Stimulated activated CD4-positive, alpha-beta T cell treated with anti-CD3 and anti-CD28 coated beads, Interleukin-1b, Interleukin-23, amount 100 ng/mL, for 4 hours (primary cell): ENCODE measurements around the gene NR1I3.

Experiments used
- DNase-seq, 2 donors: peaks; one replicate each; pipeline ENCODE4 v3.0.0-alpha.2; 2020; ENCODE audit warnings: low read depth in 2 of 2

Gene NR1I3

DNA sequence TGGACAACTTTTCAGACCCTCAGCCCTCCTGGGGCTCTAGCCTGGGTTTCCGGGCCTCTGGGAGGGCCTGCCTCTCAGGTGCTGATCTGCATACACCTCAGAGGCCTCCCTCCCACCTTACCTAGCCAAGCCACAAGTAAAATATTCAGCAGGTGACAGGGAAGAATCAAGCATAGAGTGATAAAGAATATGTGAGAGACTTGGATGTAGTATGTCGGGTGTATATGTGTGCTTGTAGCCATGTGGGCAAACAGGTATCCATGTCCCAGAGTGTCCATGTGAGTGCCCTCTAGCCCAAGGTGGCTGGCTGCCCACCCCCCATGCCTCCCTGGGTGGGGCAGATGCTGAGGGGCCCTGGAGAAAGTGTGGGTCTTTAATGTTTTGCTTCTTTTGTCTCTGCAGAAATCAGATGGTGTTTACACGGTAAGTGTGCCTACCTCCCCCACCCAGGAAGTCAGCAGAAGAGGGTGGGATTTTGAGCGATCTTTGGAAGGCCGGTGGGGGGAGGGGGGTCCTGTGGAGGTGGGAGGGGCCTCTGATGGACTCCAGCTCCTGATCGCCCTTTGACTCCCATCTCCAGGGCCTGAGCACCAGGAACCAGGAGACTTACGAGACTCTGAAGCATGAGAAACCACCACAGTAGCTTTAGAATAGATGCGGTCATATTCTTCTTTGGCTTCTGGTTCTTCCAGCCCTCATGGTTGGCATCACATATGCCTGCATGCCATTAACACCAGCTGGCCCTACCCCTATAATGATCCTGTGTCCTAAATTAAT, 19.5 kb downstream of the NR1I3 start:
- DNase-seq: no peak

DNA sequence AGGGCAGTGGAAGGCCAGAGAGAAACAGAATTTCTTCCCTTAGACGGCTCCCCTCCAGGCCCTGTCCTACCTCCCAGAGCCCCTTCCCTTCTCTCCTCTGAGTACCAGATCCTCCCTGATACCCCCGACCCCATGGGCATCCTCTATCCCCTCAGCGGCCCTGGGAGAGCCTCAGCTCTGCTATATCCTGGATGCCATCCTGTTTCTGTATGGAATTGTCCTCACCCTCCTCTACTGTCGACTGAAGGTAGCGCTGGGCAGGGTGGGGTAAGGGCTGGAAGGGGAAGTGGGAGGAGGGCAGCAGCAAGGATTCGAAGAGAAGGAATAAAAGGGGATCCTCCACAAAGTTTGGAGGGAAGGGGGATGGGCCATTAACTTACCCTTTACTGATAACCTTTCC, 20.2 kb downstream of the NR1I3 start:
- no peak for DNase-seq

DNA sequence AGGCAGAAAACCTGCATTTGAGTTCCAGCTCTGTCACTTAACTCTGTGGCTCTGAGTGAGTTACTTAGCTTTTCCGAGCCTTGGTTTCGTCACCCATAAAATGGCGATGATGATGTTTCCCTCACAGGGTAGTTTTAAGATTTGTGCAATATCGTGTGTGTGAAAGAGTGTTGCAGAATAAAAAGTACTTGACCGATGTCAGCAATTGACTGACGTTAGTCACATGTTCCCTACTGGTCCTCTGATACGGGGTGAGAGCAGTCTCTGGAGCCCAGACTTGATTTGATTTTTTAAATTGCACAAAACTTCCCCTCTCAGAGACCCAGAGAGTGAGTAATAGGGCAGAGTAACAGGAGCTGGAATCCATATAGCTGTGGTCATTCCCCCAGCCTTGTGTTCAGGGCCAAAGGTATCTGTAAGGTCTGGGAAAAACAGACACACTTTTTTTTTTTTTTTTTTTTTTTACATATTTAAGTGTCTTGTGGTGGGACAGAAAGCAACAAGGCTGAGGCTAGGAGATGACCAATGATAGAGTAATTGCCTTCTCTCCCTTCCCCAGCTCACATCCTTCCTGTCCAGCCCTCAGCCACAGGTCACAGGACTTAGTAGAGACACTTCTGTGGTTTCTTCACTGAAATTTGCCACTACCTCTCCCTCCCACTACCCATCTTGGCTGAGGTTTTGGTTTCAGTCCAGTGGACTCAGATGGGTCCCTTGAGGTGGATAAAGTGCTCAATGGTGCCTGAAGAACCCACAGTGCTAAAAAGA, 20.9 kb downstream of the NR1I3 start:
- DNase-seq: no peak

DNA sequence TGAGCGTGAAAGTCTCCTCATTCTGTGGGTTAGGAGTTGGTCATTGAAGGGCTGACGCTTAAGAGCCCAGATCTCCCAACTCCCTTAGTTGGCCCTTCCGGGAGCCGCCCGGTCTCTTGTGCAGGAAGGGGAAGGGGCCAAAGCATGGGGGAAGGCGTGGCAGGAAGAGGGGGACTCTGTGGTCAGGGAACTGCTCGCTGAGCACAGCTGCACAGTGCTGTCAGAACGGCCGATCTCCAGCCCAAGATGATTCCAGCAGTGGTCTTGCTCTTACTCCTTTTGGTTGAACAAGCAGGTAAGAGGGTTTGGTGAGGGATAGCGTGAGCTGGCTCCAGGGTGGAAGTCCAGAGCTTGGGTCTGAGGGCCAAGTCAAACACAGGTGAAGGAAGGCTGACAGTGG, 22.9 kb downstream of the NR1I3 start, which contains the start of gene FCER1G:
TSS of gene FCER1G (plus strand) at position 220 of the 400 bp plus-strand sequence. CDS start at position 247, 27 bp downstream.
- DNase-seq: no peak

DNA sequence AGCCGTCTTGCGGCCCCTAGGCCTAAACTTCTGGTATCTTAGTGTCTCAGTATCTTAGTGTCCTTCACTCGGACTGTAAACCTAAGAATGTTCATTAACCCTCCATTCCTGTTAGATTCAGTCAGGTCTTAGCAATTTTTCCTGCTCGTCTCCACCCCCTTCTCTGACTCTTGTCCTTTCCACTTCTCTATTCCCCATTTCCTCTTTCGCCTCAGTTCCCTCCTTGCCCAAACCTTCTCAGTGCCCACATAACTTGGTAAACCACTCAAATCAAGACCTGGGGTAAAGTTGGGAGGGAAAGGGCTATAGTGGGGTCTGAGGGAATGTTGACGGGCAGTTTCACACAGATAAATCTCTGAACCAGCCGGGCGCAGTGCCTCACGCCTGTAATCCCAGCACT, 23.6 kb downstream of the NR1I3 start:
- no peak for DNase-seq

DNA sequence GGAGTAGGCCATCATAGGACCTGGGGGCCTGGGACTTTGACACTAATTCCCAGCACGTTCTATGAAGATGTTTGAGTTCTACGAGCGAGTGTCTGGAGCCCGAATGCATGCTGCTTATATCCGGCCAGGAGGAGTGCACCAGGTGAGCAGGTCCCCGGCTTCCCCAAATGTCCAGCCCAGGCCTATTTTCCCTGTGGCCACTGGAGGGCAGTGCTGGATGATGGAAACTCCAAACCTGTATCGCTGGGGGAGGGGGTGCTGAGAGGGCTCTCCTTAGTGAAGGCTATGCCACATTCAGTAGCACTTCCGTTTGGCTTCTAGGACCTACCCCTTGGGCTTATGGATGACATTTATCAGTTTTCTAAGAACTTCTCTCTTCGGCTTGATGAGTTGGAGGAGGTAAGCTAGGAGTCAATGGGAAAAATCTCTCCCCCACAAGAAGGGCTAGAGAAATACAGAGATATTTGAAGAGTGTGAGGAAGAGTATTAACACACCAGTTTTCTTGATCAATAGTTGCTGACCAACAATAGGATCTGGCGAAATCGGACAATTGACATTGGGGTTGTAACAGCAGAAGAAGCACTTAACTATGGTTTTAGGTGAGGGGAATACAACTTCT, 28.1 kb downstream of the NR1I3 start:
- peak; percentile 54 to 55 for DNase-seq

DNA sequence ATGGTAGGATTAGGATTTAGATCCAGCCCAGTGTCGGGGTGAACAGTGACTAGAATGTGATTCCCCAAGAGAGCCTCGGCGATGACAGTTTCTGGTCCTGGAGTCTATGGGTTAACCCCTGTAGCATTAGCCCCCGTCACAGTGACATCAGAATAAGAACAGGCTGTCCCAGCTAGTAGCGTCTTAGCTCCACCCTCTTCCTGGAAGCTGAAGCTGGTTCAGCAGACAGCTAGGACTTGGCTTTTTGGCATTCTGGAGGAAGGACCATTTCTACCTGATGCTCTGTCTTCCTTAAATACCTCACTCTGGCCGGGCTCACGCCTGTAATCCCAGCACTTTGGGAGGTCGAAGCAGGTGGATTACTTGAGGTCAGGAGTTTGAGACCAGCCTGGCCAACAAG, 30.8 kb downstream of the NR1I3 start:
- DNase-seq: no peak

DNA sequence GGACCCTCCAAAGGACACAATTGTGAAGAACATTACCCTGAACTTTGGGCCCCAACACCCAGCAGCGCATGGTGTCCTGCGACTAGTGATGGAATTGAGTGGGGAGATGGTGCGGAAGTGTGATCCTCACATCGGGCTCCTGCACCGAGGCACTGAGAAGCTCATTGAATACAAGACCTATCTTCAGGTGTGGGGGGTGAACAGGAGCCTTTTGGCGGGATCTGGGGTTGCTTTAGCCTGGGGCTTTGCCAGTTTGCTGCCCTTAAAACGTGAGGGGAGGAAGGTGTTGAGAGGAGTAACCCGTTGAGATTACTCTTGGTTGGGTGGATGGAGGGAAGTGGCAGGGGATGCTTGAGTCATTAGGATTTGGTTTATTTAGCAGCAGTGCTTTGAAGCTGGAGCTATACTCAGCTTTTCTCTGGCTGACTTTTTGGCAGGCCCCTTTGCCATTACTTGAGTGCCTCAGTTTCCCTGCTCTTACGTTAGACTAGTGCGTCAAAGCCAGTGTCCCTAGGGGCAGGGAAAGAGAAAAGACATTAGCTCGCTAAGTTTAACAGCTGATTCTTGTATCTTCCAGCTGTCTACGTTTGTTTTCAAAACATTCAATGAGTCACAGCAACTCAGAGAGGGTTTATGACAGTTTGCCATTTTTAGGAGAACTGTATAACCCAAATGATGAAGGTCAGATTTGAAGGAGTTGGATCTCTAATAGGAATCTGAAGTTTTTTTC, 31.4 kb downstream of the NR1I3 start:
- DNase-seq: no peak

DNA sequence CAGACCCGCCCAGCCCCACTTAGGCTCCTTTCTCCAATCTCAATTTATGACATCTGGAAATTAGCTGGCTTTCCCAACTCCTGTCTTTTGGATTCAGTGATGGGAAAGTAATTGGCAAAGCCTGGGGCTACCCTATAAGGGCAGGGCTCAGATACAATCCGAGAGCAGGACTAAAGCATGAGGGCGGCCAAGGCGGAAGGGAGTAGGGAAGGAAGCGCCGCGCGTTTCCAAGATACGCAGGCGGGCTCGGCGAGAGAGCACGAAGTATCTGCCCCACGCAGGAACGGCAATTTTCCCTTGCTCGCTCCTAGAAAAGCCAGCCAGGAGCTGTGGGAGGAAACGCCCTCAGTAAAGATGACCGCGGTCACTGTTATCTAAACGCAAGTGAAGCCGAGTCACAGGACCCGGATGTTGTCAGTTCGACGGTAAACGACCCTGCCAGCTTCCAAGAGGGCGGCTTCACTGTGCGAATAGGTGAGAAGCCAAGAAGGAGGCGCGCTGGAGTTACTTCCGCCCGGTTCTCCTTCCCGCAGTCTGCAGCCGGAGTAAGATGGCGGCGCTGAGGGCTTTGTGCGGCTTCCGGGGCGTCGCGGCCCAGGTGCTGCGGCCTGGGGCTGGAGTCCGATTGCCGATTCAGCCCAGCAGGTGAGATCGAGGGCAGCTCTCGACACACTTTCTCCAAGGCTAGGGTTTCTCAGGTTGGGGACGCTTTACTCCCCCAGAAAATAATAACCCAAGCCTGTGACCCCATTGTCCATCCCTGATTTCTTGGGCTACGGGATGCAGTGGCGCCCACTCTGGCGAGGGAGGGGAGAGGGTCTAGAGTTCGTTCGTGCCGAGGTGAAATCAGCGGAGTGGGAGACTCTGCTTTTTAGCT, 35.9 kb downstream of the NR1I3 start, which contains the start of gene NDUFS2:
TSS of gene NDUFS2 (plus strand) at position 532 of the 877 bp plus-strand sequence. CDS start at position 551, 19 bp downstream.
- peak; percentile 82 to 90 for DNase-seq

DNA sequence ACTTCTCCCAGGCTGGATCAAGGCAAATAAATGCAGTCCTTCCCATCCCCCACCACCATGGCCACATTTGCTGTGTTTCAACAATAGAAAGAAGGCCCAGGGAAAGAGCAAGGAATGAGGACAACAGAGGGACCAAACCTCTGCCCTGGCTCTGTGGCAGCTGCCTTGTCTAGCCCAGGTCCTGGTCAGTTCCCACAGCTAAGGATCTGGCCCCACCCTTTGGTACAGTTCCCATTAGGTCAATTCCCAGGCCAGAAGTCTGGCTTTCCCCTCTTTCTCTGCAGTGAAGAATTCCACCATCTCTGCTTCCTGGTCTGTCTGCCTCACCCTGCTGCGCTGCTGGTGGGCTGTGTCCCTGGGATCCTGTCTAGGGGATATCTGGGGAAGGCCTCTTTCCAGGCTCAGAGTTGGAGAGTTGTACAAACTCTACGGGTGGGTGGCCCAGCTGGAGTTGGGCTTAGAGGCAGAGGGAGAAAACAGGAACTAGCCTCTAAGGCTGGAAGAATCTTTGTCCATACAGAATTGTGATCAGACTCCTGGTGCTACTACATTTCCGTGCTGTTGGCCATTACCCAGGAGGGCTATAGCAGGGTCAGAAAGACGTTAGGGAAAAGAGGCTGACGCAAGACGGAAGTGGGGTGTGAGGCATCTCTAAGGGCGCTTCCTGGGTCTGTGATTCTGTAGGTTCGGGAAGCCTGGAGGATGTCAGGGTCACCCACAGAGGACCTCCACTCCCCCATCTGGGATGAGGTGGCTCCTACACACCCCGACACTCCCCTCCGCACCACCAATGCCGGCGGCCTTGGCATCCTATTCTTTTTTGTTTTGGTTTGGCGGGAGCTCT, 36.8 kb downstream of the NR1I3 start:
- DNase-seq: no peak

DNA sequence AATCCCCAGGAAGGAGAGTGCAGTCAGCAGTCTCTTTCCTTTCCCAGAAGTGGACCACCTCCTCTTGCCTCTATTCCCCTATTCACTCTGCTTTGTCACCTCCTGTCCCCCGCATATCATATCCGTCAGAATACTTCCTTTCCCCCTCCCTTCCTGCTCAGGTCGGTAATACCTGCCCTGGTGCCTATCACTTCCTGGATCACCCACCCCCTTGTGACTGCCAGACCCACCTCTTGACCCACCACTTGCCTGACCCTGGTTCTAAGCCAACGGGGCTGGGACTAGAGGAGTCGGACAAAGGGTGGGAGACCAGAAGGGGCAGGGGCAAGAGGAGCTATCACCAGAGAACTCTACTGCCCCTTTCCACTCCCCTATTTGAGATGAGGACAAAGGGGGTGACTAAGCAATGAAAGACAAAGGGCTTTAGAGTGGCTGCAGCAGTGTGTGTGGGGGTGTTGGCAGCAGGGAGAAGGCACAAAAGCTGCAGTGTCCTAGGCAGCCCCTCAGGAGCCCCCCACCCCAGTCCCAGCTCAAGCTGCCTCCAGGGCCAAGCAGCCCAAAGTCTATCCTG, 37.5 kb downstream of the NR1I3 start:
- DNase-seq: no peak

DNA sequence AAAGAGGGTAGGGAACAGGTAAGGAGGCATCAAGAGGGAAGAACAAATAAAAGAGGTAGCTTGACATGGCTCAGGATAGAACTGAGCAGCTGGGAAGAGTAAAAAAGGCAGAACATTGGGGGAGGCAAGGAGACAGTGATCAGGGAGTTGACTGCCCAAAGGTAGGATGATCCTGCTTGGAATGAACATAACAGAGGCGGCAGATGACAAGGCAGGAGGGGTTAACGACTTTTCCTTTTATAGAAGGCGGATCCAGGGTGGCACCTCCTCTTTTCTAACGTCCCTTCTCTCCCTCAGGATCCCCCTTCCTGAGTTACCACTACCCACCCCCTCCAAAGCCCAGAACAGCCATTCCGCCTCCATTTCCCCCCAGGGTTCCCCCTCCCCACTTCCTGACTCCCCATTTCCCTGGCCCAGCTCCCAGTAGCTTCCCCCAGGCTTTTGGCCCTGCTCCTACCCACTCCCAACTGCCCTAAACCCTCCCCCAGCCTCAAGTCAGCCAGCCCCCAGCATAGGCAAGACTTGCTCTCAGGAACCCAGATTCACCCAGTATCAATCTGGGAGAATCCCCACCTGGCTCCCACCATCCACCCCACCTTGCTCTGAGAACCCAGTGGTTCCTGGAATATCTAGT, 38.4 kb downstream of the NR1I3 start:
- DNase-seq: no peak

DNA sequence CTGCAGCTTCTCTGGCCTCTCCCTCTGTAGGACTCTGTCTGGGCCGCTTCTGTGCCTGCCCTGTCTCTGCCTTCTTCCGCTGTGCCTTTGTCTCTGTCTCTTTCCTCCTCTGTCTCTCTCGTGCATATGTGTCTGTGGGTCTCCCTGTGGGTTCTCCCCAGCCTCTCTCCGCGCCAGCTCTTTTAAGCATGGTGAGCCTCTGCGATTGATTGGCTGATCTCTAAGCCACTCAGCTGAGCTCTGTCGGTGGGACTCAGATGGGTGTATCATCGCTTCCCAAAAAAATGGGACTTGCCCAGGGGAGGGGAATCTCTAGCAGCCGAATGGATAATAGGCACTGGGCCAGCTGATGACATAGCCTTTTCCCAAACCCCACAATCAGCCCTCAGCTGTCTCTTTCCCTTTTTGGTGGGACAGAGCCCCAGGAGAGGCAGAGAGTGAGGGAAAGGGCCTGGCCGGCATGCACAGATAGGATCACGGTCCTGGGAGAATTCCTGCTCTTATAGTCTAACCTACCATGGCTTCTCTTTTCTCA, 39.0 kb downstream of the NR1I3 start, which contains the start of gene ADAMTS4:
TSS of gene ADAMTS4 (minus strand) at position 158 of the 535 bp plus-strand sequence. CDS start 427 bp downstream, outside the sequence.
- no peak for DNase-seq

DNA sequence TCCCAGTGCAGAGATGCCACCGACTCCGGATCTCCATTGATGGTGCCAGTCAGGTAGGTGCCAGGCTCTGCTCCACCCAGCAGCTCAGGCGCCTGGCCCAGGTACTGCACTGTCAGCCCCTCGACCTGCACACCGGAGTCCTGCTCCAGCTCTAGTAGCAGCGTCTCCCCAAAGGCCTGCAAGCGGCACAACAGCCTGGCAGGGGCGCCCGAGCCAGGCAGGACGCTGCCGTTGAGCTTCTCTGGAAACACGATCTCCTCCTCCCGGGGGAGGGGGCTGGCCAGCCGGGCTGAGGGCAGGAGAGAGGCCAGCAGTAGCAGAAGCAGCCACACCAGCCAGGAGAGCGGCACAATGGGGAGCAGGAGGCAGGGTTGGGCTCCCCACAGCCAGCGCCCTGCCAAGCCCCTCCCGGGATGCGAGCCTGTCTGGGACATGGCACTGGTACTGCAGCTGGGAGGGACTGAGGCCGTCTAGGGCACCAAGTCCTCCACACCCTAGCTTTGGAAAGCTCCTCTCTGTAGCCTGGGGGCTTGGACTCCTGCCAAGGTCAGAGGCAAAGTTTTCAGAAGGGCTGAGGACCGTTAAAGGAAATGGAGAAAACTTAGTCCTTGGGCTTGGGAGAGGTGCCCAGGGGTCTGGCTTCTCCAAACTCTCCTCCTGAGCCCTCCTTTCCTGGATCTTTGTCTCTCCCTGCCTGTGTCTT, 39.7 kb downstream of the NR1I3 start:
- no peak for DNase-seq

DNA sequence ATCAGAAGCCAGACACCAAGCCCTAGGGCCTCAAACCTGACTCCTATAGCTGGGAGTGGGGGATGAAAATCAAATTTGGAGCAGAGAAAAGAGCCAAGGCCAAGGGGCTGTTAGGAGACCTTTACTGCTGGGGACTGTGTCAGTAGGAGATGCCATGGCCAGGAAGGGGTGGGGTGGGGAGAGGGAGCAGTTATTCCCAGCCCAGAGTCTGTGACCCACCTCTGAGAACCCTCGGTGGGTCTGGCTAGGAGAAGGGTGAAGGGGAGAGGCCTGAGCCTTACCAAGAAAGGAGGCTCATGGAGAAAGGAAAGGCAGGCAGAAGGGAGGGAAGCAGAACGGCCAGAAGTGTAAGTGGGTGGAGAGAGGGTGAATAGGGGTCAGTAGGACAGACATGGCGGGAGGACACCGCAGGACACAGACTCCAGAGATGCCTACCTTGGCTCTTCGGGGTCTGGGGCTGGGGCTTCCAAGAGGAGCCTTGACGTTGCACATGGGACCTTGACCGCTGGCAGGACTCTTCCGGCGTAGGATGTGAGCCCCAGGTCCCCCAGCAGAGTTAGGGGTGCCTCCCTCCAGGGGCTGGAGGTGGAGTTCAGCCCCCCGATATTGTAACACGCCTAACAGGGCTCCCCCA, 40.3 kb downstream of the NR1I3 start:
- no peak for DNase-seq

DNA sequence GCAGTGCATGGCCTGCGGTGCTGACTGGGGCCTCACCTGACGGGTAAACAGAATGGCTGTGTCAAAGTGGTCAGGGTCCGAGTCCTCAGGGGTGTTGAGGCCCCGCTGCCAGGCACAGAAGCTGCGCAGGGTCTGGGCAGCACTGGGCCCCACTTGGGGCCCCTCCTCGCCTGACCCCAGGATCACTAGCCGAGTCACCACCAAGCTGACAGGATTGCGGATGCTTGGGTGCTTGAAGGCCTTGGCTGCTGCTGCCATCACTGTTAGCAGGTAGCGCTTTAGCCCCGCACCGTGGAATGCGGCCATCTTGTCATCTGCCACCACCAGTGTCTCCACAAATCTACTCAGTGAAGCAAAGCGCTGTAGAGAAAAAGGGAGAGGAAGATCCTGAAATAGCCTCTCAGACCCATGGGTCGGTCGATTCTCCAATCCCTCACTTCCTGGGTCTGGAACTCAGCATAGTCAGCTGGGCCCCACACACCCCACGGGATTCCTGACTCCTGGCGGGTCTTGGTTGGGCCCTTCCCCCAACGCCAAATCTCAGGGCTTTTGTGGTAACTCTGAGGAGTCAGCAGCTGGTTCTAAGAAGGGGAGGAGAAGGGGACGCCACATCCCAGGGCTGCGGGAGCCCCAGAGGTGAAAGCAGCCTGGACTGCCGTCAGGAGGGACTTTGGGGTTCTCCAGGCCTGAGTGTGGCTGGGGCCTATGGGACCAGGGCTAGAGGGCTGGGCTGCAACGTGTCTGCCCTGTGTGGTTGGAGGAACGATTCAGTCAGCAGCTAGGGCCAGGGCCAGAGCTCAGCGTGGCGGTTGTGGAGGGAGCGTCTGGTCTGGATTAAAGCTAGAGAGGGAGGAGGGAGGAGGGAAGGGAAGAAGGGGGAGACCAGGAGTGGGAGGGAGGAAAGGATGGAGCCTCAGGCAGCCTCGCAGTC, 41.2 kb downstream of the NR1I3 start:
- no peak for DNase-seq
